Astrocyte of the cerebellum (primary cell): ENCODE measurements around the gene PTGES.
"Not testable (repeated sequence)": the region's sequence is repeated elsewhere in the genome, so short reads cannot be mapped to it uniquely, and the experiment has no call there.

Source experiments
- DNase-seq: peaks from one replicate; pipeline ENCODE4 v3.0.0-alpha.2; 2011; ENCODE audit warnings: low read depth
- H3K4me3 ChIP-seq: 2 replicates; pipeline ENCODE4 v1.5.1; 2011; ENCODE audit warnings: mild to moderate bottlenecking, low read depth, low read length, moderate library complexity
- CTCF ChIP-seq: IDR thresholded peaks from 2 replicates; pipeline ENCODE4 v1.5.1; 2012; ENCODE audit warnings: low read length, low read depth, moderate library complexity, mild to moderate bottlenecking; ENCODE audit errors: missing control alignments
- in situ Hi-C: cut with HindIII; loops from 2 replicates; pipeline ENCODE4 v1.10.0; 2017; ENCODE audit warnings: low sequenced_read_pairs

Gene PTGES

GRCh38 chr9:129776938-129777768 lies 24.3 kb upstream of the PTGES start:
- peak; percentile 99 for DNase-seq
- peak overlapping the region; percentile 5 for H3K4me3 ChIP-seq
- in situ Hi-C loops: loop anchor here (5.0 kb wide), 3 partner anchors 50 to 145 kb away; no protein-coding TSS in a partner anchor
- no peak for TF ChIP-seq CTCF

GRCh38 chr9:129776566-129776937 lies 23.7 kb upstream of the PTGES start:
- peak; percentile 19 for DNase-seq
- peak overlapping the region; percentile 5 for H3K4me3 ChIP-seq
- TF ChIP-seq CTCF: no peak
- in situ Hi-C loops: loop anchor here (5.0 kb wide), 3 partner anchors 49 to 144 kb away; no protein-coding TSS in a partner anchor

- in situ Hi-C loops: loop anchor here (5.0 kb wide), 3 partner anchors 49 to 144 kb away; no protein-coding TSS in a partner anchor
- not testable (repeated sequence) for H3K4me3 ChIP-seq, DNase-seq
Observed at GRCh38 chr9:129776096-129776495, 23.3 kb upstream of the PTGES start.

GRCh38 chr9:129775448-129775798 lies 22.6 kb upstream of the PTGES start:
- in situ Hi-C loops: loop anchor here (5.0 kb wide), 3 partner anchors 48 to 143 kb away; no protein-coding TSS in a partner anchor
- no peak overlapping the region for H3K4me3 ChIP-seq
- no peak for DNase-seq
- no peak for TF ChIP-seq CTCF

- H3K4me3 ChIP-seq: no peak overlapping the region
- no peak for DNase-seq
- in situ Hi-C loops: loop anchor here (5.0 kb wide), 3 partner anchors 48 to 143 kb away; no protein-coding TSS in a partner anchor
- no peak for TF ChIP-seq CTCF
Observed at GRCh38 chr9:129774791-129775447, 22.1 kb upstream of the PTGES start.

GRCh38 chr9:129773262-129774048 lies 20.6 kb upstream of the PTGES start:
- no peak for TF ChIP-seq CTCF
- DNase-seq: no peak
- in situ Hi-C loops: no loop called here
- no peak overlapping the region for H3K4me3 ChIP-seq

GRCh38 chr9:129770741-129771140 lies 17.9 kb upstream of the PTGES start:
- DNase-seq: no peak
- no peak for TF ChIP-seq CTCF
- in situ Hi-C loops: no loop called here
- H3K4me3 ChIP-seq: no peak overlapping the region
